ENCODE data around the gene LRRC45. TPM values are rescaled to one million over a fixed set of nuclear protein-coding genes. Genes with fewer than 3 reads are reported as not detected.

Gene LRRC45
- total RNA-seq, 2 experiments from 2014 or later: 41.2 to 52.0 TPM

- Histone ChIP-seq H3K9me2 (ENCODE audit: insufficient read depth, low read length) (no peaks in the 10 kb centered on the region), H3K9me3 (ENCODE audit: low read length) (peaks cover 9% of the 10 kb centered on the region; the same call in 1 of the 2 replicates), H3K4me3 (ENCODE audit: low read depth, low read length, poor library complexity, severe bottlenecking) (peak overlapping the region; percentile 85), H3K79me2 (ENCODE audit: insufficient read depth, low read depth, low read length) (peaks cover 10% of the 10 kb centered on the region; the same call in 1 of the 2 replicates), H3K4me2 (ENCODE audit: low read length) (peak overlapping the region; percentile 95), H2AFZ (ENCODE audit: low read length) (peak overlapping the region; percentile 63), H4K20me1 (ENCODE audit: insufficient read depth, low read length) (no peaks in the 10 kb centered on the region), H3K4me1 (ENCODE audit: insufficient read depth, low read length, poor library complexity, severe bottlenecking) (peaks cover 20% of the 10 kb centered on the region), H3K36me3 (ENCODE audit: insufficient read depth, low read length) (peaks cover 14% of the 10 kb centered on the region; the same call in 1 of the 2 replicates), H3K27ac (ENCODE audit: low read depth, low read length, poor library complexity, severe bottlenecking) (peak overlapping the region; percentile 59)
- BruUV-seq (replicated peaks): TSS peak; percentile 90
- CTCF ChIA-PET (ENCODE audit: unreplicated experiment): interaction anchor here (1.1 kb wide), 1 partner anchor 44 kb away, joined by 3 read pairs; no protein-coding TSS in a partner anchor
- TF ChIP-seq EZH2phosphoT487 (IDR thresholded peaks at IDR 0.05; ENCODE audit: borderline replicate concordance, low read depth, low read length) (no peak), CTCF (conservative IDR thresholded peaks at IDR 0.05; ENCODE audit: low read length) (no peak)
- POLR2A ChIA-PET: interaction anchor here (0.5 to 0.9 kb wide), 5 partner anchors 8 to 885 kb away, joined by 3 to 7 read pairs (median 3); no protein-coding TSS in a partner anchor
- peak; percentile 48 for DNase-seq (ENCODE audit: low spot score)
- intact Hi-C loops (cut with micrococcal nuclease; ENCODE audit: unreplicated experiment): loop anchor here (1.0 kb wide), 1 partner anchor 8 kb away; no protein-coding TSS in a partner anchor
Observed at GRCh38 chr17:81976332-81977210, 46.5 kb upstream of the LRRC45 start.

GRCh38 chr17:81977211-81977808 is 45.8 kb upstream of the LRRC45 start, which contains the start of gene ASPSCR1:
ASPSCR1 (plus strand) TSS chr17:81977629; CDS start chr17:81977647, 18 bp downstream.
- peaks cover 14% of the 10 kb centered on the region; the same call in 1 of the 2 replicates for H3K36me3 ChIP-seq (ENCODE audit: insufficient read depth, low read length)
- peaks cover 20% of the 10 kb centered on the region for H3K4me1 ChIP-seq (ENCODE audit: insufficient read depth, low read length, poor library complexity, severe bottlenecking)
- ChIA-PET CTCF (ENCODE audit: unreplicated experiment) (interaction anchor here (1.1 kb wide), 1 partner anchor 43 kb away, joined by 3 read pairs; no protein-coding TSS in a partner anchor), POLR2A (interaction anchor here (0.5 to 0.9 kb wide), 4 partner anchors 9 to 885 kb away, joined by 3 to 7 read pairs (median 4); no protein-coding TSS in a partner anchor)
- peak; percentile 96 for DNase-seq (ENCODE audit: low spot score)
- H3K27ac ChIP-seq (ENCODE audit: low read depth, low read length, poor library complexity, severe bottlenecking): peak within 1 kb of the TSS; percentile 59
- H2AFZ ChIP-seq (ENCODE audit: low read length): peak within 1 kb of the TSS; percentile 63
- intact Hi-C loops (cut with micrococcal nuclease; ENCODE audit: unreplicated experiment): loop anchor here (1.0 kb wide), 1 partner anchor 9 kb away; no protein-coding TSS in a partner anchor
- peaks cover 9% of the 10 kb centered on the region; the same call in 1 of the 2 replicates for H3K9me3 ChIP-seq (ENCODE audit: low read length)
- peak within 1 kb of the TSS; percentile 95 for H3K4me2 ChIP-seq (ENCODE audit: low read length)
- H3K79me2 ChIP-seq (ENCODE audit: insufficient read depth, low read depth, low read length): peaks cover 10% of the 10 kb centered on the region; the same call in 1 of the 2 replicates
- H4K20me1 ChIP-seq (ENCODE audit: insufficient read depth, low read length): no peaks in the 10 kb centered on the region
- TF ChIP-seq EZH2phosphoT487 (IDR thresholded peaks at IDR 0.05; ENCODE audit: borderline replicate concordance, low read depth, low read length) (no peak), CTCF (conservative IDR thresholded peaks at IDR 0.05; ENCODE audit: low read length) (no peak)
- peak within 1 kb of the TSS; percentile 85 for H3K4me3 ChIP-seq (ENCODE audit: low read depth, low read length, poor library complexity, severe bottlenecking)
- H3K9me2 ChIP-seq (ENCODE audit: insufficient read depth, low read length): no peaks in the 10 kb centered on the region
- no TSS peak for BruUV-seq (replicated peaks)
